K562 (cell line): ENCODE data around the gene TSPOAP1. TPM values are rescaled to one million over a fixed set of nuclear protein-coding genes. Genes with fewer than 3 reads are reported as not detected.

ENCODE experiments used
- CHD4 ChIP-seq: fragments of 200-600 bp; sonication (generic); IDR thresholded peaks from 3 replicates; pipeline ENCODE4 v1.6.1; 2012; ENCODE audit warnings: low read depth, mild to moderate bottlenecking, mixed read lengths, low read length, inconsistent platforms; ENCODE audit not compliant: insufficient read depth, insufficient replicate concordance, poor library complexity, severe bottlenecking
- CREBBP ChIP-seq: IDR thresholded peaks from one replicate; pipeline ENCODE4 v1.6.1; 2012; ENCODE audit warnings: low read depth, mild to moderate bottlenecking, control low read depth, inconsistent platforms, low read length
- JUNB ChIP-seq: fragments of 450-650 bp; formaldehyde crosslinking; conservative IDR thresholded peaks from 2 replicates; pipeline ENCODE4 v1.4.0; 2020; ENCODE audit warnings: mild to moderate bottlenecking
- NCOA2 ChIP-seq, 2 experiments: fragments of 450-650 bp; IDR thresholded peaks; 2 replicates each; pipeline ENCODE4 v1.6.1; 2018; ENCODE audit warnings: mild to moderate bottlenecking in 2 of 2, moderate library complexity in 1 of 2; ENCODE audit not compliant: partially characterized antibody in 2 of 2
- RAD51 ChIP-seq: fragments of 450-650 bp; IDR thresholded peaks from 2 replicates; pipeline ENCODE4 v1.7.1; 2016; ENCODE audit warnings: low read depth, mild to moderate bottlenecking, borderline replicate concordance
- SP1 ChIP-seq: sonication (generic); formaldehyde crosslinking; IDR thresholded peaks from 2 replicates; pipeline ENCODE4 v1.8.1; 2022; ENCODE audit warnings: mild to moderate bottlenecking, missing genetic modification reagents
- ZFP30 ChIP-seq: fragments of 250-450 bp; sonication (Bioruptor Pico); IDR thresholded peaks from 2 replicates; pipeline ENCODE4 v1.8.0; 2022; ENCODE audit warnings: moderate library complexity, mild to moderate bottlenecking, inconsistent platforms, borderline replicate concordance
- ZNF707 ChIP-seq: fragments of 250-450 bp; sonication (Bioruptor Pico); conservative IDR thresholded peaks from 2 replicates; pipeline ENCODE4 v1.8.0; 2022; ENCODE audit warnings: inconsistent platforms, mild to moderate bottlenecking, moderate library complexity
- polyA plus RNA-seq, 8 experiments: library from polyadenylated mRNA; depleted of rRNA in 4 of 8; stranded (reverse) in 5 of 8; unstranded in 3 of 8; fragments of >200 nt; fragmentation: Nextera tagmentation in 2 of 8; fragmentation: Illumina TruSeq in 1 of 8; extraction: Ambion mirVana in 2 of 8; extraction: Trizol in 1 of 8; gene quantifications; 2 replicates each; pipeline versions ENCODE4 v1.2.1 to v1.2.3, GENCODE V29; 2011 to 2014; ENCODE audit warnings: inconsistent platforms in 1 of 8, missing spikeins in 1 of 8
- total RNA-seq, 7 experiments: library from RNA; depleted of rRNA in 6 of 7; stranded (reverse); fragments of >200 nt in 6 of 7; fragmentation: Illumina TruSeq in 2 of 7; extraction: Trizol in 2 of 7; gene quantifications; 2 replicates each; pipeline versions ENCODE4 v1.2.1 to v1.2.3, GENCODE V29; 2011 to 2021; ENCODE audit warnings: low replicate concordance in 1 of 7
- TF ChIP-seq, protein P1 (sequence below): fragments of 450-650 bp; IDR thresholded peaks from 2 replicates; pipeline ENCODE4 v1.6.1; 2016; ENCODE audit warnings: mild to moderate bottlenecking, moderate library complexity
- TF ChIP-seq, protein P2 (sequence below): sonication (generic); formaldehyde crosslinking; IDR thresholded peaks from 2 replicates; pipeline ENCODE4 v1.9.0; 2022; ENCODE audit warnings: mild to moderate bottlenecking, missing genetic modification reagents
- TF ChIP-seq, protein P3 (sequence below): fragments of 450-650 bp; formaldehyde crosslinking; IDR thresholded peaks from 2 replicates; pipeline ENCODE4 v1.4.0; 2020; ENCODE audit warnings: mild to moderate bottlenecking, mixed read lengths

The TSPOAP1 gene
- total and polyA plus RNA-seq, 9 of the 15 experiments (the other 6 are each of a cell fraction or from before 2014, with no cell fraction given) = 0.87 to 3.9 (median 1.8) TPM; not detected in 2

DNA sequence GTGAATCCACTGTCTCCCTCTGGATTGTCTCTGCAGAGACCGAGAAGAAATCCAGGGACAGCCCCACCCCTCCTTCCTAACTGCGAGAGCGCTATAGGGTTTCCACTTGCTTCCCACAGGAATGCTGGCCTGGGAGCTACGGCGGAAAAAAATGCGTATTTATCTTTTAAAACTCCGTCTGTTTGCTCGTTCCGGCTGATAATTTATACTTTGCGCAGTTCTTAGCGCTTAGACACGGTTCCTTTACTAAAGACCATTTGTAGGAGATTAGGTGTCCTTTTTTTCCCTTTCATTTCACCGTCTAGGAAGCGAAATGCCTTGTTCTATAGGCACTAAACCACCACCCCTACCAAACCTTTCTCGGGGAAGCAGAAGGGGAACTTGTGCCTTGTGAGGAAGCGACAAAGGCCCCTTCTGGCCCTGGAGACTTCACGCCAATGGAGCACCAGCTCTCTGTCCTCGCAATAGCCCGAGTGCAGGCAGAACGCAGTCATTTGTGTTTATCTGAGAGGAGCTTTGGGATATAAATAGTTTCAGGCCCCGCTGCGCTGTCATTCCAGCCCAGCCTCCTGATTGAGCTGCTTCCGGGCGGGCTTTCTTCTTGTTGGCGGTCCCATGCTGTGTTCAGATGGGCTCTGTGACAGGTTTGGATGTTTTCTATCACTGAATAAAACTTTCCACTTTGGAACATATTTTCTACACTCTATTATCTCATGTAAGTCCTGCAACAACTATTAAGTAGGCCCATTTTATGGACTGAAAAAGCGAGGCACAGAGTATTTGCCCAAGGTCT is 24.2 kb upstream of the TSPOAP1 start (continued):
- TF ChIP-seq, protein P1, sequence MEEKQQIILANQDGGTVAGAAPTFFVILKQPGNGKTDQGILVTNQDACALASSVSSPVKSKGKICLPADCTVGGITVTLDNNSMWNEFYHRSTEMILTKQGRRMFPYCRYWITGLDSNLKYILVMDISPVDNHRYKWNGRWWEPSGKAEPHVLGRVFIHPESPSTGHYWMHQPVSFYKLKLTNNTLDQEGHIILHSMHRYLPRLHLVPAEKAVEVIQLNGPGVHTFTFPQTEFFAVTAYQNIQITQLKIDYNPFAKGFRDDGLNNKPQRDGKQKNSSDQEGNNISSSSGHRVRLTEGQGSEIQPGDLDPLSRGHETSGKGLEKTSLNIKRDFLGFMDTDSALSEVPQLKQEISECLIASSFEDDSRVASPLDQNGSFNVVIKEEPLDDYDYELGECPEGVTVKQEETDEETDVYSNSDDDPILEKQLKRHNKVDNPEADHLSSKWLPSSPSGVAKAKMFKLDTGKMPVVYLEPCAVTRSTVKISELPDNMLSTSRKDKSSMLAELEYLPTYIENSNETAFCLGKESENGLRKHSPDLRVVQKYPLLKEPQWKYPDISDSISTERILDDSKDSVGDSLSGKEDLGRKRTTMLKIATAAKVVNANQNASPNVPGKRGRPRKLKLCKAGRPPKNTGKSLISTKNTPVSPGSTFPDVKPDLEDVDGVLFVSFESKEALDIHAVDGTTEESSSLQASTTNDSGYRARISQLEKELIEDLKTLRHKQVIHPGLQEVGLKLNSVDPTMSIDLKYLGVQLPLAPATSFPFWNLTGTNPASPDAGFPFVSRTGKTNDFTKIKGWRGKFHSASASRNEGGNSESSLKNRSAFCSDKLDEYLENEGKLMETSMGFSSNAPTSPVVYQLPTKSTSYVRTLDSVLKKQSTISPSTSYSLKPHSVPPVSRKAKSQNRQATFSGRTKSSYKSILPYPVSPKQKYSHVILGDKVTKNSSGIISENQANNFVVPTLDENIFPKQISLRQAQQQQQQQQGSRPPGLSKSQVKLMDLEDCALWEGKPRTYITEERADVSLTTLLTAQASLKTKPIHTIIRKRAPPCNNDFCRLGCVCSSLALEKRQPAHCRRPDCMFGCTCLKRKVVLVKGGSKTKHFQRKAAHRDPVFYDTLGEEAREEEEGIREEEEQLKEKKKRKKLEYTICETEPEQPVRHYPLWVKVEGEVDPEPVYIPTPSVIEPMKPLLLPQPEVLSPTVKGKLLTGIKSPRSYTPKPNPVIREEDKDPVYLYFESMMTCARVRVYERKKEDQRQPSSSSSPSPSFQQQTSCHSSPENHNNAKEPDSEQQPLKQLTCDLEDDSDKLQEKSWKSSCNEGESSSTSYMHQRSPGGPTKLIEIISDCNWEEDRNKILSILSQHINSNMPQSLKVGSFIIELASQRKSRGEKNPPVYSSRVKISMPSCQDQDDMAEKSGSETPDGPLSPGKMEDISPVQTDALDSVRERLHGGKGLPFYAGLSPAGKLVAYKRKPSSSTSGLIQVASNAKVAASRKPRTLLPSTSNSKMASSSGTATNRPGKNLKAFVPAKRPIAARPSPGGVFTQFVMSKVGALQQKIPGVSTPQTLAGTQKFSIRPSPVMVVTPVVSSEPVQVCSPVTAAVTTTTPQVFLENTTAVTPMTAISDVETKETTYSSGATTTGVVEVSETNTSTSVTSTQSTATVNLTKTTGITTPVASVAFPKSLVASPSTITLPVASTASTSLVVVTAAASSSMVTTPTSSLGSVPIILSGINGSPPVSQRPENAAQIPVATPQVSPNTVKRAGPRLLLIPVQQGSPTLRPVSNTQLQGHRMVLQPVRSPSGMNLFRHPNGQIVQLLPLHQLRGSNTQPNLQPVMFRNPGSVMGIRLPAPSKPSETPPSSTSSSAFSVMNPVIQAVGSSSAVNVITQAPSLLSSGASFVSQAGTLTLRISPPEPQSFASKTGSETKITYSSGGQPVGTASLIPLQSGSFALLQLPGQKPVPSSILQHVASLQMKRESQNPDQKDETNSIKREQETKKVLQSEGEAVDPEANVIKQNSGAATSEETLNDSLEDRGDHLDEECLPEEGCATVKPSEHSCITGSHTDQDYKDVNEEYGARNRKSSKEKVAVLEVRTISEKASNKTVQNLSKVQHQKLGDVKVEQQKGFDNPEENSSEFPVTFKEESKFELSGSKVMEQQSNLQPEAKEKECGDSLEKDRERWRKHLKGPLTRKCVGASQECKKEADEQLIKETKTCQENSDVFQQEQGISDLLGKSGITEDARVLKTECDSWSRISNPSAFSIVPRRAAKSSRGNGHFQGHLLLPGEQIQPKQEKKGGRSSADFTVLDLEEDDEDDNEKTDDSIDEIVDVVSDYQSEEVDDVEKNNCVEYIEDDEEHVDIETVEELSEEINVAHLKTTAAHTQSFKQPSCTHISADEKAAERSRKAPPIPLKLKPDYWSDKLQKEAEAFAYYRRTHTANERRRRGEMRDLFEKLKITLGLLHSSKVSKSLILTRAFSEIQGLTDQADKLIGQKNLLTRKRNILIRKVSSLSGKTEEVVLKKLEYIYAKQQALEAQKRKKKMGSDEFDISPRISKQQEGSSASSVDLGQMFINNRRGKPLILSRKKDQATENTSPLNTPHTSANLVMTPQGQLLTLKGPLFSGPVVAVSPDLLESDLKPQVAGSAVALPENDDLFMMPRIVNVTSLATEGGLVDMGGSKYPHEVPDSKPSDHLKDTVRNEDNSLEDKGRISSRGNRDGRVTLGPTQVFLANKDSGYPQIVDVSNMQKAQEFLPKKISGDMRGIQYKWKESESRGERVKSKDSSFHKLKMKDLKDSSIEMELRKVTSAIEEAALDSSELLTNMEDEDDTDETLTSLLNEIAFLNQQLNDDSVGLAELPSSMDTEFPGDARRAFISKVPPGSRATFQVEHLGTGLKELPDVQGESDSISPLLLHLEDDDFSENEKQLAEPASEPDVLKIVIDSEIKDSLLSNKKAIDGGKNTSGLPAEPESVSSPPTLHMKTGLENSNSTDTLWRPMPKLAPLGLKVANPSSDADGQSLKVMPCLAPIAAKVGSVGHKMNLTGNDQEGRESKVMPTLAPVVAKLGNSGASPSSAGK = no peak
- TF ChIP-seq JUNB (CRISPR knock-in tag) (no peak), ZNF707 (no peak), SP1 (CRISPR knock-in tag) (peak; percentile 37; the same call in 1 of the 2 replicates), NCOA2 (IDR thresholded peaks at IDR 0.05; ENCODE audit: partially characterized antibody in 2 of 2) (no peak), CREBBP (no peak), CHD4 (peak; percentile 29), RAD51 (no peak), ZFP30 (no peak)
- TF ChIP-seq, protein P2, sequence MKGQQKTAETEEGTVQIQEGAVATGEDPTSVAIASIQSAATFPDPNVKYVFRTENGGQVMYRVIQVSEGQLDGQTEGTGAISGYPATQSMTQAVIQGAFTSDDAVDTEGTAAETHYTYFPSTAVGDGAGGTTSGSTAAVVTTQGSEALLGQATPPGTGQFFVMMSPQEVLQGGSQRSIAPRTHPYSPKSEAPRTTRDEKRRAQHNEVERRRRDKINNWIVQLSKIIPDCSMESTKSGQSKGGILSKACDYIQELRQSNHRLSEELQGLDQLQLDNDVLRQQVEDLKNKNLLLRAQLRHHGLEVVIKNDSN (CRISPR knock-in tag) = no peak
- TF ChIP-seq, protein P3, sequence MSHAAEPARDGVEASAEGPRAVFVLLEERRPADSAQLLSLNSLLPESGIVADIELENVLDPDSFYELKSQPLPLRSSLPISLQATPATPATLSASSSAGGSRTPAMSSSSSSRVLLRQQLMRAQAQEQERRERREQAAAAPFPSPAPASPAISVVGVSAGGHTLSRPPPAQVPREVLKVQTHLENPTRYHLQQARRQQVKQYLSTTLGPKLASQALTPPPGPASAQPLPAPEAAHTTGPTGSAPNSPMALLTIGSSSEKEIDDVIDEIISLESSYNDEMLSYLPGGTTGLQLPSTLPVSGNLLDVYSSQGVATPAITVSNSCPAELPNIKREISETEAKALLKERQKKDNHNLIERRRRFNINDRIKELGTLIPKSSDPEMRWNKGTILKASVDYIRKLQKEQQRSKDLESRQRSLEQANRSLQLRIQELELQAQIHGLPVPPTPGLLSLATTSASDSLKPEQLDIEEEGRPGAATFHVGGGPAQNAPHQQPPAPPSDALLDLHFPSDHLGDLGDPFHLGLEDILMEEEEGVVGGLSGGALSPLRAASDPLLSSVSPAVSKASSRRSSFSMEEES (CRISPR knock-in tag) = no peak
